Muscle of back (tissue), 11 donors: Measurements from ENCODE around the gene ATXN2. TPM values are rescaled to one million over a fixed set of nuclear protein-coding genes. Genes with fewer than 3 reads are reported as not detected.
A peak's percentile ranks its signal among the peaks of the same experiment; 100 is the strongest.
"Not testable (repeated sequence)": the region's sequence is repeated elsewhere in the genome, so short reads cannot be mapped to it uniquely, and the experiment has no call there.

ENCODE experiments used
- DNase-seq, 3 donors: peaks; one replicate each; pipeline versions ENCODE4 v3.0.0 to v3.0.0-alpha.2; 2013
- polyA plus RNA-seq, 10 donors: library from polyadenylated mRNA; unstranded; fragments of 120-200 nt; gene quantifications; one replicate each; pipeline ENCODE4 v1.2.1, GENCODE V29; 2013; ENCODE audit not compliant: insufficient read length in 10 of 10

The ATXN2 gene
- polyA plus RNA-seq, 10 donors: 36.9 to 66.1 (median 53.2) TPM

GRCh38 chr12:111406474-111407376 lies 192.4 kb downstream of the ATXN2 start:
- DNase-seq: peak in 1 of 3 donors; percentile 69

- peak in 2 of 3 donors; percentile 71 to 82 for DNase-seq
Observed at GRCh38 chr12:111405859-111406473, 193.1 kb downstream of the ATXN2 start, which contains the start of gene SH2B3. SH2B3 (plus strand) TSS chr12:111405923; CDS start chr12:111418146, 12,223 bp downstream.

GRCh38 chr12:111405149-111405858 lies 193.8 kb downstream of the ATXN2 start:
- peak; percentile 89 to 94 (median 89) for DNase-seq

GRCh38 chr12:111404362-111405148 lies 194.6 kb downstream of the ATXN2 start:
- peak in 1 of 3 donors; percentile 68 for DNase-seq

- not testable (repeated sequence) for DNase-seq
Observed at GRCh38 chr12:111402490-111402824, 196.7 kb downstream of the ATXN2 start.

Other genes with a start within 250 kb of the ATXN2 start
- 1 to 10 TPM; 5.1 to 9.1 (median 7.7) TPM for gene PHETA1, start 230.2 kb downstream of the ATXN2 start, polyA plus RNA-seq
- 10 to 100 TPM; 11.6 to 19.2 (median 15.3) TPM for gene SH2B3, start 193.4 kb downstream of the ATXN2 start, polyA plus RNA-seq
- 10 to 100 TPM; 10.2 to 15.9 (median 12.7) TPM for gene BRAP, start 86.6 kb upstream of the ATXN2 start, polyA plus RNA-seq
- 10 to 100 TPM in 9 of 10 donors, 1 to 10 TPM in 1; 9.8 to 26.9 (median 16.0) TPM for gene ACAD10, start 86.7 kb upstream of the ATXN2 start, polyA plus RNA-seq
- 10 to 100 TPM; 27.2 to 55.4 (median 35.1) TPM for gene ALDH2, start 167.6 kb upstream of the ATXN2 start, polyA plus RNA-seq
- 10 to 100 TPM; 27.5 to 38.3 (median 31.5) TPM for gene MAPKAPK5, start 242.9 kb upstream of the ATXN2 start, polyA plus RNA-seq